ENCODE measurements around the gene PDE6D. TPM values are rescaled to one million over a fixed set of nuclear protein-coding genes. Genes with fewer than 3 reads are reported as not detected.

The PDE6D gene
- total RNA-seq (2021; ENCODE audit: unreplicated experiment): 31.4 TPM
- 28.3 TPM for polyA plus RNA-seq (2012; ENCODE audit: insufficient read length)
- Bru-seq, nascent RNA: percentile 66 among the genes with signal in this experiment
- BruChase-seq, experiment 1, labeled RNA remaining after a 2-hour chase: percentile 76 among the genes with signal in this experiment
- percentile 71 among the genes with signal in this experiment for BruChase-seq, experiment 2, labeled RNA remaining after a 6-hour chase
- long read RNA-seq, transcript PDE6D-201 (5 exons, 1,175 nt): major isoform, 26 of 35 reads
- long read RNA-seq, partial matches to known transcripts: 2 of 35 reads
- long read RNA-seq, other reads (novel, unspliced or antisense): 7 of 35 reads

- peak within 1 kb of the TSS; percentile 84 to 93 for H3K4me3 ChIP-seq (ENCODE audit: low read depth in 2 of 2, low read length in 2 of 2)
- TF ChIP-seq POLR2AphosphoS5 (IDR thresholded peaks at IDR 0.05; ENCODE audit: low read depth, low read length) (peak; percentile 59; the same call in 1 of the 2 replicates), TCF7L2 (IDR thresholded peaks at IDR 0.05; ENCODE audit: low read depth, low read length) (peak; percentile 34; the same call in 1 of the 2 replicates), SIN3A (IDR thresholded peaks at IDR 0.05; ENCODE audit: borderline replicate concordance, insufficient read depth, low read depth, low read length) (0 out of 2 replicates have a peak, but pooled peaks have one; percentile 30), REST (IDR thresholded peaks at IDR 0.05; ENCODE audit: insufficient read depth in 1 of 2, low read depth in 2 of 2, low read length in 1 of 2) (no peak), CTCF (IDR thresholded peaks at IDR 0.05) (no peak)
- ChIA-PET CTCF (interaction anchor here (0.6 to 1.0 kb wide), 2 partner anchors 12 to 852 kb away, joined by 3 read pairs; no protein-coding TSS in a partner anchor), POLR2A (no interaction called here)
- H3K9me3 ChIP-seq (ENCODE audit: control insufficient read depth, insufficient read depth, low read depth, low read length): no peaks in the 10 kb centered on the region
- DNase-seq (ENCODE audit: low read depth, low spot score) (peak; percentile 97), ATAC-seq (peak; percentile 98)
- peak within 1 kb of the TSS; percentile 90 for H3K27ac ChIP-seq (ENCODE audit: low read length)
- H3K27me3 ChIP-seq (ENCODE audit: control insufficient read depth, insufficient read depth, low read length): no peaks in the 10 kb centered on the region
- in situ Hi-C loops (cut with HindIII; ENCODE audit: low pct_unique_long_range_greater_than_20kb, low sequenced_read_pairs) (no loop called here), intact Hi-C loops (cut with micrococcal nuclease; ENCODE audit: unreplicated experiment) (loop anchor here (10.0 kb wide), 1 partner anchor 166 kb away; no protein-coding TSS in a partner anchor)
- H3K4me1 ChIP-seq (ENCODE audit: control insufficient read depth, insufficient read depth, low read length): peaks cover 31% of the 10 kb centered on the region
- peaks cover 4% of the 10 kb centered on the region; the same call in 1 of the 2 replicates for H3K36me3 ChIP-seq (ENCODE audit: control insufficient read depth, insufficient read depth, low read length)
- BruUV-seq (replicated peaks): no TSS peak
Measured at GRCh38 chr2:231780909-231781797, at the start of gene PDE6D. Gene PDE6D, minus strand, starts transcription at chr2:231781282. Its CDS starts 168 bp downstream, at chr2:231781114.

GRCh38 chr2:231821908-231822307, 40.8 kb upstream of the PDE6D start:
- ChIA-PET CTCF (no interaction called here), POLR2A (no interaction called here)
- Histone ChIP-seq H3K27me3 (ENCODE audit: control insufficient read depth, insufficient read depth, low read length) (no peaks in the 10 kb centered on the region), H3K4me3 (ENCODE audit: low read depth in 2 of 2, low read length in 2 of 2) (no peak overlapping the region), H3K9me3 (ENCODE audit: control insufficient read depth, insufficient read depth, low read depth, low read length) (no peaks in the 10 kb centered on the region), H3K27ac (ENCODE audit: low read length) (no peak overlapping the region), H3K36me3 (ENCODE audit: control insufficient read depth, insufficient read depth, low read length) (no peaks in the 10 kb centered on the region), H3K4me1 (ENCODE audit: control insufficient read depth, insufficient read depth, low read length) (no peaks in the 10 kb centered on the region)
- TF ChIP-seq CTCF (IDR thresholded peaks at IDR 0.05): no peak
- no peak for TF ChIP-seq POLR2AphosphoS5 (IDR thresholded peaks at IDR 0.05; ENCODE audit: low read depth, low read length)
- TF ChIP-seq REST (IDR thresholded peaks at IDR 0.05; ENCODE audit: insufficient read depth in 1 of 2, low read depth in 2 of 2, low read length in 1 of 2): no peak
- no peak for TF ChIP-seq TCF7L2 (IDR thresholded peaks at IDR 0.05; ENCODE audit: low read depth, low read length)
- no peak for TF ChIP-seq SIN3A (IDR thresholded peaks at IDR 0.05; ENCODE audit: borderline replicate concordance, insufficient read depth, low read depth, low read length)
- BruUV-seq (replicated peaks): no TSS peak
- intact Hi-C loops (cut with micrococcal nuclease; ENCODE audit: unreplicated experiment) (no loop called here), in situ Hi-C loops (cut with HindIII; ENCODE audit: low pct_unique_long_range_greater_than_20kb, low sequenced_read_pairs) (no loop called here)
- no peak for DNase-seq (ENCODE audit: low read depth, low spot score)
- ATAC-seq: no peak
